HepG2 (cell line): Measurements from ENCODE around the gene CD33. TPM values are rescaled to one million over a fixed set of nuclear protein-coding genes. Genes with fewer than 3 reads are reported as not detected.

Experiments
- ATAC-seq: fragments of 200-7000 bp; cut with Tn5 transposase; 3 replicates; pipeline ENCODE4 v1.9.1; 2020; ENCODE audit warnings: mild to moderate bottlenecking, moderate library complexity
- BruUV-seq: library from RNA; stranded (reverse); fragments of 400-500 nt; replicated peaks from 2 replicates; lab custom pipeline; 2021; lab: Mats Ljungman, UMichigan
- CTCF ChIA-PET: fragments of 300-600 bp; formaldehyde crosslinking; extraction: SDS; loops from one replicate; lab custom pipeline; 2021; ENCODE audit warnings: low total read pairs, inconsistent platforms, low intra/inter-chr PET ratio; lab: Yijun Ruan, JAX
- POLR2A ChIA-PET: fragments of 350-600 bp; sonication (Branson Sonifier 250); formaldehyde crosslinking; loops from one replicate; lab custom pipeline; 2020; ENCODE audit warnings: antibody characterized with exemption, inconsistent platforms; lab: Yijun Ruan, JAX
- DNase-seq: peaks from one replicate; pipeline ENCODE4 v3.0.0-alpha.2; 2015; ENCODE audit warnings: low spot score
- FAIRE-seq: peaks from 3 replicates; lab custom pipeline; 2011; peaks lifted over from hg19 to GRCh38; lab: Jason Lieb, UNC
- H2AFZ ChIP-seq: one replicate; pipeline ENCODE4 v1.6.1; 2011; ENCODE audit warnings: low read length, inconsistent platforms
- H3K27ac ChIP-seq: fragments of 300-600 bp; 3 replicates; pipeline ENCODE4 v1.8.0; 2011; ENCODE audit warnings: mixed run types, mild to moderate bottlenecking, mixed read lengths, low read length, inconsistent platforms; ENCODE audit not compliant: insufficient read depth; ENCODE audit errors: extremely low read length
- H3K27me3 ChIP-seq, 2 experiments: fragments of 200-600 bp in 1 of 2; 2 replicates in 1 of 2; 3 replicates in 1 of 2; pipeline versions ENCODE4 v1.6.0 to v1.8.0; 2011; ENCODE audit warnings: low read length in 2 of 2, mild to moderate bottlenecking in 2 of 2, moderate library complexity in 2 of 2, inconsistent platforms in 1 of 2; ENCODE audit not compliant: insufficient read depth in 2 of 2, control insufficient read depth in 1 of 2
- H3K36me3 ChIP-seq, 2 experiments: fragments of 200-600 bp in 1 of 2; replicated peaks in 1 of 2; 2 replicates in 1 of 2; 3 replicates in 1 of 2; pipeline versions ENCODE4 v1.5.1 to v1.8.0; 2011; ENCODE audit warnings: low read length in 2 of 2, inconsistent platforms in 1 of 2; ENCODE audit not compliant: insufficient read depth in 2 of 2, control insufficient read depth in 1 of 2
- H3K4me1 ChIP-seq: 2 replicates; pipeline ENCODE4 v1.5.1; 2012; ENCODE audit warnings: low read length, inconsistent platforms; ENCODE audit not compliant: insufficient read depth
- H3K4me2 ChIP-seq: 2 replicates; pipeline ENCODE4 v1.6.0; 2011; ENCODE audit warnings: low read depth, low read length, inconsistent platforms
- H3K4me3 ChIP-seq, 3 experiments: fragments of 200-600 bp in 1 of 3; sonication (generic), shearing (Covaris generic) in 1 of 3; replicated peaks in 1 of 3; 2 replicates each; pipeline ENCODE4 v1.5.1; 2011 to 2016; ENCODE audit warnings: low read length in 3 of 3, inconsistent platforms in 2 of 3, low read depth in 2 of 3, mild to moderate bottlenecking in 2 of 3, control low read depth in 1 of 3, mixed read lengths in 1 of 3; ENCODE audit not compliant: insufficient read depth in 1 of 3
- H3K79me2 ChIP-seq: one replicate; pipeline ENCODE4 v1.6.1; 2011; ENCODE audit warnings: low read length, inconsistent platforms; ENCODE audit not compliant: insufficient read depth
- H3K9ac ChIP-seq: 2 replicates; pipeline ENCODE4 v1.6.0; 2011; ENCODE audit warnings: mild to moderate bottlenecking, low read depth, low read length, inconsistent platforms; ENCODE audit not compliant: insufficient read depth
- H3K9me3 ChIP-seq: 2 replicates; pipeline ENCODE4 v1.5.1; 2012; ENCODE audit warnings: mild to moderate bottlenecking, low read length
- H4K20me1 ChIP-seq: 2 replicates; pipeline ENCODE4 v1.6.0; 2011; ENCODE audit warnings: inconsistent platforms, mild to moderate bottlenecking, low read length, moderate library complexity; ENCODE audit not compliant: insufficient read depth
- ATF7 ChIP-seq, 2 experiments: fragments of 450-650 bp in 1 of 2; sonication (generic) in 1 of 2; formaldehyde crosslinking in 1 of 2; IDR thresholded peaks; 2 replicates each; pipeline versions ENCODE4 v1.4.0 to v1.6.1; 2016 to 2020; ENCODE audit warnings: antibody characterized with exemption in 1 of 2, mild to moderate bottlenecking in 1 of 2, missing genetic modification reagents in 1 of 2
- CBX2 ChIP-seq, 2 experiments: fragments of 200-600 bp in 1 of 2; sonication (generic); formaldehyde crosslinking in 1 of 2; IDR thresholded peaks; 2 replicates each; pipeline versions ENCODE4 v1.7.0 to v1.8.1; 2018 to 2022; ENCODE audit warnings: low read depth in 2 of 2, low read length in 1 of 2, mild to moderate bottlenecking in 1 of 2, missing genetic modification reagents in 1 of 2
- CENPX ChIP-seq: sonication (generic); formaldehyde crosslinking; IDR thresholded peaks from 2 replicates; pipeline ENCODE4 v1.9.0; 2021; ENCODE audit warnings: mild to moderate bottlenecking, missing genetic modification reagents, moderate library complexity
- E2F5 ChIP-seq: sonication (generic); formaldehyde crosslinking; conservative IDR thresholded peaks from 2 replicates; pipeline ENCODE4 v1.4.0; 2020; ENCODE audit warnings: missing genetic modification reagents
- HCFC1 ChIP-seq: fragments of 150-350 bp; IDR thresholded peaks from 2 replicates; pipeline ENCODE4 v1.6.1; 2014; ENCODE audit warnings: low read depth, low read length
- HOXA5 ChIP-seq: sonication (generic); formaldehyde crosslinking; IDR thresholded peaks from 2 replicates; pipeline ENCODE4 v1.4.0; 2020; ENCODE audit warnings: missing genetic modification reagents
- KLF11 ChIP-seq: IDR thresholded peaks from 2 replicates; pipeline ENCODE4 v1.6.1; 2016; ENCODE audit warnings: missing compliant biosample characterization
- MIER2 ChIP-seq: IDR thresholded peaks from 2 replicates; pipeline ENCODE4 v1.6.1; 2016; ENCODE audit warnings: missing biosample characterization, missing genetic modification reagents
- SP2 ChIP-seq: sonication (generic); formaldehyde crosslinking; IDR thresholded peaks from 2 replicates; pipeline ENCODE4 v1.5.1; 2020; ENCODE audit warnings: mild to moderate bottlenecking, missing genetic modification reagents
- SSRP1 ChIP-seq: IDR thresholded peaks from 2 replicates; pipeline ENCODE4 v1.6.1; 2016; ENCODE audit warnings: control low read depth
- YEATS2 ChIP-seq: sonication (generic); formaldehyde crosslinking; IDR thresholded peaks from 2 replicates; pipeline ENCODE4 v1.4.0; 2020; ENCODE audit warnings: missing genetic modification reagents, borderline replicate concordance
- ZBTB38 ChIP-seq: sonication (generic); formaldehyde crosslinking; IDR thresholded peaks from 2 replicates; pipeline ENCODE4 v1.5.1; 2020; ENCODE audit warnings: mild to moderate bottlenecking, missing genetic modification reagents
- ZFP37 ChIP-seq: sonication (generic); formaldehyde crosslinking; IDR thresholded peaks from 2 replicates; pipeline ENCODE4 v1.4.0; 2020; ENCODE audit warnings: missing genetic modification reagents, borderline replicate concordance
- ZNF24 ChIP-seq: fragments of 450-650 bp; IDR thresholded peaks from 2 replicates; pipeline ENCODE4 v1.6.1; 2017; ENCODE audit warnings: antibody characterized with exemption, mild to moderate bottlenecking
- ZNF556 ChIP-seq: sonication (generic); formaldehyde crosslinking; IDR thresholded peaks from 2 replicates; pipeline ENCODE4 v1.4.0; 2020; ENCODE audit warnings: mild to moderate bottlenecking, missing genetic modification reagents, borderline replicate concordance
- ZNF615 ChIP-seq: sonication (generic); formaldehyde crosslinking; IDR thresholded peaks from 2 replicates; pipeline ENCODE4 v1.5.0; 2020; ENCODE audit warnings: mild to moderate bottlenecking, missing genetic modification reagents, borderline replicate concordance
- ZNF7 ChIP-seq: IDR thresholded peaks from 2 replicates; pipeline ENCODE4 v1.6.1; 2016; ENCODE audit warnings: missing biosample characterization, missing genetic modification reagents
- ZNF766 ChIP-seq: sonication (generic); formaldehyde crosslinking; IDR thresholded peaks from 2 replicates; pipeline ENCODE4 v1.5.0; 2020; ENCODE audit warnings: missing genetic modification reagents, borderline replicate concordance
- WGBS: methylation state at CpG from one replicate; pipeline ENCODE4 v1.1.6; 2017; ENCODE audit warnings: low lambda C conversion rate; 5-methylcytosine and 5-hydroxymethylcytosine counted together
- in situ Hi-C: cut with HindIII; loops from 2 replicates; pipeline ENCODE4 v1.10.0; 2017; ENCODE audit warnings: low pct_unique_long_range_greater_than_20kb; ENCODE audit not compliant: extremely low pct_ligation_motif_present
- intact Hi-C: fragments of 100-400 bp; cut with micrococcal nuclease; formaldehyde crosslinking; loops from one replicate; pipeline ENCODE4 v1.10.0; 2022; ENCODE audit not compliant: unreplicated experiment
- polyA plus RNA-seq, 8 experiments: library from polyadenylated mRNA; depleted of rRNA in 3 of 8; stranded (reverse) in 7 of 8; unstranded in 1 of 8; fragments of >200 nt; fragmentation: Illumina TruSeq in 4 of 8; extraction: Trizol in 4 of 8; gene quantifications; 2 replicates each; pipeline versions ENCODE4 v1.2.1 to v1.2.3, GENCODE V29; 2011 to 2016; ENCODE audit warnings: low read depth in 4 of 8, missing spikeins in 1 of 8, mixed read lengths in 1 of 8; ENCODE audit not compliant: insufficient read depth in 1 of 8
- total RNA-seq, 5 experiments: library from RNA; depleted of rRNA; stranded (reverse); fragments of >200 nt; fragmentation: Illumina TruSeq; extraction: Trizol; gene quantifications; 2 replicates each; pipeline ENCODE4 v1.2.3, GENCODE V29; 2016; ENCODE audit warnings: low read depth in 1 of 5
- TF ChIP-seq, protein P1 (sequence below): sonication (generic); formaldehyde crosslinking; IDR thresholded peaks from 2 replicates; pipeline ENCODE4 v1.5.1; 2020; ENCODE audit warnings: missing genetic modification reagents, mild to moderate bottlenecking, borderline replicate concordance

Gene CD33
- total and polyA plus RNA-seq, 2 of the 13 experiments (the other 11 are each of a cell fraction or from before 2014, with no cell fraction given) = 0.29 TPM; not detected in 1

DNA sequence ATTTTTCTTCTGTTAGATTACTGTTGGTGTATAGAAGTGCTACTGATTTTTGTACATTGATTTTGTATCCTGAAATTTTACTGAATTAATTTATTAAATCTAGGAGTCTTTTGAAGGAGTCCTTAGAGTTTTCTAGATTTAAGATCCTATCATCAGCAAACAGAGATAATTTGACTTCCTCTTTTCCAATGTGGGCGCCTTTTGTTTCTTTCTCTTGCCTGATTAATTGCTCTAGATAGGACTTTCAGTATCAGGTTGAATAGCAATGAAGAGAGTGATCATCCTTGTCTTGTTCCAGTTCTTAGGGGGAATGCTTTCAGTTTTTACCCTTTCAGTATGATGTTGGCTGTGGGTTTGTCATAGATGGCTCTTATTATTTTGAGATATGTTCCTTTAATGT, 5.6 kb upstream of the CD33 start:
- Histone ChIP-seq H3K27ac (no peak overlapping the region), H3K36me3 (no peaks in the 10 kb centered on the region), H3K9ac (no peak overlapping the region), H3K4me2 (no peak overlapping the region), H3K79me2 (no peaks in the 10 kb centered on the region), H3K9me3 (no peaks in the 10 kb centered on the region), H3K4me1 (no peaks in the 10 kb centered on the region), H3K4me3 (no peak overlapping the region), H2AFZ (no peak overlapping the region), H4K20me1 (no peaks in the 10 kb centered on the region), H3K27me3 (no peaks in the 10 kb centered on the region; a peak in 1 of 5 replicates)
- intact Hi-C loops = no loop called here
- 31% methylated on average over 1 of the region's 1 CpG for WGBS
- POLR2A ChIA-PET = no interaction called here
- TF ChIP-seq ZFP37 (CRISPR knock-in tag) = no peak
- DNase-seq = no peak
- no peak for ATAC-seq
- in situ Hi-C loops = no loop called here
- no peak for FAIRE-seq
- no TSS peak for BruUV-seq
- CTCF ChIA-PET = no interaction called here

DNA sequence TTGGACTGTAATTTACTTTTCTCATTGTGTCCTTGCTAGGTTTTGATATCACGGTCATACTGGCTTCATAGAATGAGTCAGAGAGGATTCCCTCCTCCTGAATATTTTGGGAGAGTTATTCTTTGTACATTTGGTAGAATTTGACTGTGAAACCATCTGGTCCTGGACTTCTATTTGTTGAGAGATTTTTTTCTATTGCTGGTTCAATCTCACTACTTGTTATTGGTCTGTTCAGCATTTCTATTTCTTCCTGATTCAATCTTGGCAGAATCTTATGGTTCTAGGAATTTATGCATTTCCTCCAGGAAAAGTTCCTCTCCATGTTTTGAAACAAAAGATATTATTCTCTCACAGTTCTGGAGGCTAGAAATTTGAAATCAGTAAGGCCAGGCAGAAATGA, 4.9 kb upstream of the CD33 start:
- Histone ChIP-seq H3K27me3 (no peaks in the 10 kb centered on the region; a peak in 1 of 5 replicates), H3K27ac (no peak overlapping the region), H3K36me3 (no peaks in the 10 kb centered on the region), H3K79me2 (no peaks in the 10 kb centered on the region), H3K4me2 (no peak overlapping the region), H3K4me3 (no peak overlapping the region), H3K4me1 (no peaks in the 10 kb centered on the region), H3K9me3 (no peaks in the 10 kb centered on the region), H4K20me1 (no peaks in the 10 kb centered on the region), H3K9ac (no peak overlapping the region), H2AFZ (no peak overlapping the region)
- DNase-seq (no peak), FAIRE-seq (no peak), ATAC-seq (no peak)
- in situ Hi-C loops = no loop called here
- intact Hi-C loops = no loop called here
- BruUV-seq = no TSS peak
- POLR2A ChIA-PET = no interaction called here
- CTCF ChIA-PET = no interaction called here
- 0% methylated on average over 1 of the region's 1 CpG for WGBS
- TF ChIP-seq CBX2 (IDR thresholded peaks at IDR 0.05; ENCODE audit: low read depth, low read length) (no peak), CBX2 (CRISPR knock-in tag; IDR thresholded peaks at IDR 0.05; ENCODE audit: low read depth) (no peak), HCFC1 (no peak), ZNF24 (no peak), MIER2 (no peak), E2F5 (CRISPR knock-in tag) (no peak), ZNF766 (CRISPR knock-in tag) (no peak), ZBTB38 (no peak), ATF7 (IDR thresholded peaks at IDR 0.05) (no peak), ATF7 (CRISPR knock-in tag; IDR thresholded peaks at IDR 0.05) (no peak), YEATS2 (CRISPR knock-in tag) (no peak), CENPX (CRISPR knock-in tag) (no peak), SSRP1 (CRISPR knock-in tag) (no peak), ZNF556 (CRISPR knock-in tag) (no peak), KLF11 (CRISPR knock-in tag) (no peak), ZNF615 (CRISPR knock-in tag) (no peak), SP2 (CRISPR knock-in tag) (no peak), HOXA5 (CRISPR knock-in tag) (no peak), ZNF7 (CRISPR knock-in tag) (no peak)
- TF ChIP-seq, protein P1, sequence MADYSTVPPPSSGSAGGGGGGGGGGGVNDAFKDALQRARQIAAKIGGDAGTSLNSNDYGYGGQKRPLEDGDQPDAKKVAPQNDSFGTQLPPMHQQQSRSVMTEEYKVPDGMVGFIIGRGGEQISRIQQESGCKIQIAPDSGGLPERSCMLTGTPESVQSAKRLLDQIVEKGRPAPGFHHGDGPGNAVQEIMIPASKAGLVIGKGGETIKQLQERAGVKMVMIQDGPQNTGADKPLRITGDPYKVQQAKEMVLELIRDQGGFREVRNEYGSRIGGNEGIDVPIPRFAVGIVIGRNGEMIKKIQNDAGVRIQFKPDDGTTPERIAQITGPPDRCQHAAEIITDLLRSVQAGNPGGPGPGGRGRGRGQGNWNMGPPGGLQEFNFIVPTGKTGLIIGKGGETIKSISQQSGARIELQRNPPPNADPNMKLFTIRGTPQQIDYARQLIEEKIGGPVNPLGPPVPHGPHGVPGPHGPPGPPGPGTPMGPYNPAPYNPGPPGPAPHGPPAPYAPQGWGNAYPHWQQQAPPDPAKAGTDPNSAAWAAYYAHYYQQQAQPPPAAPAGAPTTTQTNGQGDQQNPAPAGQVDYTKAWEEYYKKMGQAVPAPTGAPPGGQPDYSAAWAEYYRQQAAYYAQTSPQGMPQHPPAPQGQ (CRISPR knock-in tag) = no peak
